AG09309 (cell line): ENCODE measurements around the gene ARHGAP40.

ENCODE experiments used
- DNase-seq: peaks from one replicate; pipeline ENCODE4 v3.0.0-alpha.2; 2010; ENCODE audit warnings: low read depth
- H3K4me3 ChIP-seq: 2 replicates; pipeline ENCODE4 v1.5.1; 2011; ENCODE audit warnings: mild to moderate bottlenecking, low read depth, low read length, moderate library complexity; ENCODE audit not compliant: control insufficient read depth
- TF ChIP-seq, protein P1 (sequence below): IDR thresholded peaks from 2 replicates; pipeline ENCODE4 v1.5.1; 2011; ENCODE audit warnings: mild to moderate bottlenecking, low read depth, low read length, inconsistent platforms; ENCODE audit not compliant: insufficient read depth, control insufficient read depth; ENCODE audit errors: missing control alignments

The ARHGAP40 gene

DNA sequence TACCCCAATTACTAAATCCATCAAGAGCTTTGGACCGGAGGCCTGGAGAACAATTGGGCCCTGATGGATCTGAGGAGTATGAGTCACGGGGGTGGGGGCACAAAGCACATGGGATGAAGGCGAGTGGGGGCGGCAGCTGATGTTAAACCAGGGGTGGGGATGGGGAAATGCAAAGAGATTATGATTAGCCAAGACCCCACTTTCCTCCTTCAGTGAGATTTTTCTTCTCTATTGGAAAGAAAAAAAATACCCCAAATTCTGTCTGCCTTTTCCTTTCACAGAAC, 57.9 kb downstream of the ARHGAP40 start:
- H3K4me3 ChIP-seq, result no peak overlapping the region
- TF ChIP-seq, protein P1, sequence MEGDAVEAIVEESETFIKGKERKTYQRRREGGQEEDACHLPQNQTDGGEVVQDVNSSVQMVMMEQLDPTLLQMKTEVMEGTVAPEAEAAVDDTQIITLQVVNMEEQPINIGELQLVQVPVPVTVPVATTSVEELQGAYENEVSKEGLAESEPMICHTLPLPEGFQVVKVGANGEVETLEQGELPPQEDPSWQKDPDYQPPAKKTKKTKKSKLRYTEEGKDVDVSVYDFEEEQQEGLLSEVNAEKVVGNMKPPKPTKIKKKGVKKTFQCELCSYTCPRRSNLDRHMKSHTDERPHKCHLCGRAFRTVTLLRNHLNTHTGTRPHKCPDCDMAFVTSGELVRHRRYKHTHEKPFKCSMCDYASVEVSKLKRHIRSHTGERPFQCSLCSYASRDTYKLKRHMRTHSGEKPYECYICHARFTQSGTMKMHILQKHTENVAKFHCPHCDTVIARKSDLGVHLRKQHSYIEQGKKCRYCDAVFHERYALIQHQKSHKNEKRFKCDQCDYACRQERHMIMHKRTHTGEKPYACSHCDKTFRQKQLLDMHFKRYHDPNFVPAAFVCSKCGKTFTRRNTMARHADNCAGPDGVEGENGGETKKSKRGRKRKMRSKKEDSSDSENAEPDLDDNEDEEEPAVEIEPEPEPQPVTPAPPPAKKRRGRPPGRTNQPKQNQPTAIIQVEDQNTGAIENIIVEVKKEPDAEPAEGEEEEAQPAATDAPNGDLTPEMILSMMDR, result no peak
- DNase-seq, result no peak

DNA sequence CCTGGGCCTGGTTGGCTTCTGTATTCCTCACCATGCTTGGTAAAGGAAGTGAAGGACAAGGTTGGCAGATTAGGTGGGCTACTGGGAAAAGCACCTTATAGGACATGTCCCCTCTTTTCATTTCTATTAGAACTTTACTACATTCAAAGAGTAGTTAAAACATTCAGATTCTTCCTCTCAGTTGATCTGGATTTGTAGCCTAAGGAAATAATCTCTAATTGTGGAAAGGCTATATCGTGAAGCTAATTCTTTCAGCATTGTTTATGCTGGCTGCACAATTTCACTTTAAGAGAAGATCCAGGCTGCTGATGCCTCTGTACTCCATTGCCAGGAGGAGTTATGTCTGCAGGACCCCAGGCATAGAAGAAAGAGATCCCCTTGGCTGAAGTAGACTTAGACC, 58.8 kb downstream of the ARHGAP40 start:
- TF ChIP-seq, protein P1, result no peak
- no peak overlapping the region for H3K4me3 ChIP-seq
- no peak for DNase-seq

DNA sequence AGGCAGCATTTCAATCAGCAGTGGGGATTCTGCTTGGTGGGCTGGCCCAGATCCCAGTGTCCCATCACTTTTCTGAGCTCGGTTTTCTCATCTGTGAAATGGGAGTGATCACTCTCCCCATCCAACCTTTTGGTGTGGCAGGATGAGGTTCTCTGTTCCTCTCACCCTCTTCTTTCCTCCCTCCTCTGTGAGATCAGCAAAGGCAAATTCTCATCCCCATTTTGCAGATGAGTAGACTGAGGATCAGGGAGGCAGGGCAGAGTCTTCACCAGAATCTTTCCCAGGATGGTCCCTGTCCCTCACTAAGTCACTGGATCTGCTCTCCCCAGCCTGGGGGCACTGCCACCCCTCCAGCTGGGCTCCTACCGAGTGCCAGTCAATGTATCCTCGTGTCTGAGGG, 62.1 kb downstream of the ARHGAP40 start:
- DNase-seq, result no peak
- TF ChIP-seq, protein P1, result no peak
- H3K4me3 ChIP-seq, result no peak overlapping the region

DNA sequence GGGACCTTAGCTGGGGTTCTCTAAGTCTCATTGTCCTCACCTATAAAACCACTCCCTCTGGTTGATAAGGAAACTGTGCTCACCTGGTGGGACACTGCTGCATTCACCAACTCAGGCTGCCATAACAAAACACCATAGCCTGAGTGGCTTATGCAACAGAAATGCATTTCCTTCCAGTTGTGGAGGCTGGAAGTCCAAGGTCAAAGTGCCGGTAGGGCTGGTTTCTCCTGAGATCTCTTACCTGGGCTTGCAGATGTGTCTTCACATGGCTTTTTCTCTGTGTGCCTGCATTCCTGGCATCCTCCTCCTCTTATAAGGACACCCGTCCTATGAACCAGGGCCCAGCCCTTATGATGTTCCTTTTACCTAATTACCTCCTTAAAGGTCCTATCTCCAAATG, 62.7 kb downstream of the ARHGAP40 start:
- TF ChIP-seq, protein P1, result no peak
- no peak for DNase-seq
- no peak overlapping the region for H3K4me3 ChIP-seq

DNA sequence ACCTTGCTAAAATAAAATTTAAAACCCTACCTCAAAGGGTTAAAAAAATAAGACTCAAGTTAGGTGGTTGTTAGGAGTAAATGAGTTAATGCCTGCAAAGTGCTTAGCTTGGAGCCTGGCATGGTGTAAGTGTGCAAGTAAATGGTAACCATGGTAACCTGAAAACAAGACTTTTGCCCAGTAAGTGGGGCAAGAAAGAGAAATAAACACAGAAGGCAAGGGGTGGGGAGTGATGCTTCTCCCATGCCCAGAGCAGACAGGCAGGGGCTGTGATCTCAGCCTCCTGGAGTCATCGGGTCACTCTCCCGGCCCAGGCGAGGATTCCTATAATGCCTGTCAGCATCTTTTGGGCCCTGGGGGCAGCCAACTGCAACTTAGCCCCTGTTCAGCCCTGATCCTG, 63.5 kb downstream of the ARHGAP40 start:
- DNase-seq, result no peak
- no peak overlapping the region for H3K4me3 ChIP-seq
- TF ChIP-seq, protein P1, result no peak

DNA sequence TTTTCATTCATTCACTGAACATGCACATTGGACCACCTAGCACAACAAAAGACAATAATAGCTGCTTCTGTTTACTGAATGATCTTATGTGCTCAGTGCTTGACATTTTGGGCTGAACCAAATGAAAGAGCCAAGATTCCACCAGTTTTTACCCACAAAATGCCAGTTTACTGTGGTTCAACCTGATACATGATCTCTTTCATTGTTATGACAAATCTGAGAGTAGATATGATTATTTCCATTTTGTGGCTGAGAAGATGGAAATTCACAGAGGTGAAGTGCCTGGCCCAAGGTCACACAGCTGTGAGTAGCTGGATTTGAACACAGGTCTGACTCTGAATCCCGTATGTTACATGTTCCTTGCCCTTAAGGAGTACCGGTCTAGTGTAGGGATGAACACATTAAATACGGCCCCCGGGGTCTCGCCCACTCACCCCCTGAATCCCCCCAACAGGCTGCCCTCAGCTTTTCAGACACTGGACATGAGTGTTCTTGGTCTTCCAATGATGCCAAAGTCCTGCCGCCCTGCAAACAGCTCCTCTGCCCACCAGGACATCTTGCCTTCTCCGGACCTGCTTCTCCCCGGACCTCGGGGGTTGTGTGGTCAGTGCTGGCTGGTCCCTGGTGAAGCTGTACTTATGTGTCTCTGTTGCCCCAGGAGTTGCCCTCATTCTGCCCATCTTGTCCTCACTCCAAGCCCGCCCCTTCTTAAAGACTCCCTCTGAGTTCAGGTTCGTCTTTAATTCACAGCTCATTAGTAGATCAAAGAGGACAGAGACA, 64.1 kb downstream of the ARHGAP40 start:
- TF ChIP-seq, protein P1, result no peak
- H3K4me3 ChIP-seq, result no peak overlapping the region
- no peak for DNase-seq
